Loucy (cell line): ENCODE data around the gene RAB40B.

Experiments used
- CTCF ChIP-seq: fragments of 200-600 bp; sonication (generic); conservative IDR thresholded peaks from 2 replicates; pipeline ENCODE4 v1.5.1; 2014; ENCODE audit warnings: mild to moderate bottlenecking, antibody characterized with exemption, low read length
- EZH2phosphoT487 ChIP-seq: fragments of 200-600 bp; IDR thresholded peaks from 2 replicates; pipeline ENCODE4 v1.6.1; 2018; ENCODE audit warnings: antibody characterized with exemption, mild to moderate bottlenecking, moderate library complexity, borderline replicate concordance

GRCh38 chr17:82639628-82640027 lies 58.9 kb downstream of the RAB40B start:
- TF ChIP-seq CTCF = no peak
- no peak for TF ChIP-seq EZH2phosphoT487
